ENCODE measurements around the gene DENND6B.
"Not testable (repeated sequence)": the region's sequence is repeated elsewhere in the genome, so short reads cannot be mapped to it uniquely, and the experiment has no call there.

DENND6B gene

DNA sequence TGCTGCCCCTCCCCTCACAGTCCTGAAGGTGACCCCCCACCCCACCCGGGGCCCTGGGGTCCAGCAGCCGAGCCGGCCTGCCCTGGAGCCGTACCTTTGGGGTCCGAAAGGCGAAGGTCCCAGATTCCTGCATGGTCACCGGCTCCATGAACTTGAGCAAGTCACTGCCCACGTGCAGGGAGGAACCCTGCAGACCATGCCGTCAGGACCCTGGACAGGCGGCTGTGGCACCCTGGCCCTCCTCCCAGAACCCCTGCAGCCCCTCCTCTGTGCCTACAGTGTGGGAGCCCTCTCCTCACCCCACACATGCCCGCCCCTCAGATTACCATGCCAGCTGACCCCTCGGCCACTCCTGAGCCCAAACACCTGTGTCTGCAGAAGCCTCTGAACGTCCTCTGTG is 42.3 kb downstream of the DENND6B start:
- no peak for DNase-seq

DNA sequence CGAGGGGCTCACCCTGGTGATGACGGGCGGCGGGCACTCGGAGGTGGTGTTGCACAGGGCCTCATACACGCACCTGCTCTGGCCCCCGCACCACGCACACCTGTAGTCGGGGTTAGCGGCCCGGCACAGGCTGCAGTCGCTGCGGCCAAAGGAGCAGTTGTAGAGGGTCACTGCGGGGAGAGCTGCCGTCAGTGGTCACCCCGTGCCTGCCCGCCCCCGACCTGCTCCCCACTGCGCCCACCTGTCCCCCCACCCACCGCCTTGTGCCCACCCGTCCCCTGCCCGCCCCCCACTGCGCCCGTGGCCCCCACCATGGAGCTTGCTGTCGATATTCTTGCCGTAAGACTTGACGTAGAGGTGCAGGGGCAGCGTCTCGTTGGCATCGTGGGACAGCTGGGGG is 43.0 kb downstream of the DENND6B start:
- no peak for DNase-seq

DNA sequence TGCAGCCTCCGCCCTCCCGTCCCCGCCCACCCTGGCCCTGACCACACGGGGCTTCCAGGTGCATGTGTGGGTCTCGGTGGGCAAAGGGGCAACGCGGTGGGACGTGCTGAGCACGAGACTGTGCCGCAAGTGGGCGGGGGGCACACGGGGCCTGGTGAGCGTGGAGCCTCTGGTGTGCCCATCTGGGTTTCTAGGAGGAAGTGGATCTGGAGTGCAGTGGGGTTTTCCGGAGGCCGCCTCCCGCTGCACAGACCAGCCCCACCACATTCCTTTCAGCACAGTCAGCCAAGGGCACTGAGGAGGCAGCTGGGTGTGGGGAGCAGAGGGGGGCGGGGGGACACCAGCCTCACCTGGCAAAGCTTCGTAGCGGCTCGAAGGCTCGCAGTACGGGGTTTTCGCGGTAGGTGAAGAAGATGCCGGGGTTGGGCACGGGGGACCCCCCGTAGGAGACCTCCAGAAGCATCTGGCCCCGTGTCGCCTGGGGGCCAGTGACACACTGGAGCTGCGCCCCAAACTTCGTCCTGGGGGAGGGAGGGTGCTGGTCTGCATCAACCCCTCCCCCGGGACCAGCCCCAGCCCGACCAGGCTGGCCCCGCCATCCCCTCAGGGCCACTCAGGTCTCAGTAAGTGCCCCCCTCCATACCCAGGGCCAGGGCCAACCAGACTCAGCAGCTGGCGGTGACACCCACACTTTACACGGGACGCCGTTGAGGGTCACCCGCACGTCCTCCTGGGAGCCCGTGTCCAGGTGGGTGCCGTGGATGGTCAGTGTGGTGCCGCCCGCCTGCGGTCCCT is 44.3 kb downstream of the DENND6B start:
- DNase-seq, result peak in 2 of 3 donors; percentile 38 to 51

DNA sequence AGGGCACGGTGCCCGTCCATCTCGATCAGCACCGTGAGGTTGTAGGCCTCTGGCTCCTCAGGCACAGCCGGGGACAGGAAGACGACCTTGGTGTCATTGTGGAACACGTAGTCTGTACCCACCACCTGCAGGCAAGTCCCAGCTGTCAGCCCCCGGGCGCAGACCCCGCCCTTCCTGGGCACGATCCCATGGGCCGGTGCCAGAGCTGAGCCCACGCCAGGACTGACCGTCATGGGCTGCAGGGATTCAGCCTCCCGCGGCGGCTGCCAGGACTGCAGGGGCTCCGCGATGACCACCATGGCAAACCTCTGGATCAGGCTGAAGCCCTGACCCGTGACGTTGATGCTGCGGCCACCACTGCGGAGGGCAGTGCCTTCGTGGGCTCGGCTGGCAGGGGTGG is 44.9 kb downstream of the DENND6B start:
- no peak for DNase-seq

DNA sequence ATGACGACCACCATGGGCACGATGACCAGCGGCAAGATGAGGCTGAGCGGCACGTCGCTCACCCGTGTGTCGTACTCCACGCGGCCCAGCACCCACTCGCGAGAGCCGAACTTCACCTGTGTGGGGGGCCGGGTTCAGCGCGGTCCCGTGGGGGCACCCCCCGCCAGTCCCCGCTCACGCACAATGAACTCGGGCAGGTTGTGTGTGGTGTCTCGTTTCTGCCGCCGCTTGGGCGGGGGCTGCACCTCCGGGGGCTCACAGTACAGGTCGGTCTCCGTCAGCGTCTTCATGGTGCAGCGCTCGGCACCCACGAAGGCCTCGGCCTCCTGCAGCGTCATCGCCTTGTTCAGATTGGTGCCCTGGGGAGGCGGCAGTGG is 45.4 kb downstream of the DENND6B start:
- DNase-seq, result no peak

DNA sequence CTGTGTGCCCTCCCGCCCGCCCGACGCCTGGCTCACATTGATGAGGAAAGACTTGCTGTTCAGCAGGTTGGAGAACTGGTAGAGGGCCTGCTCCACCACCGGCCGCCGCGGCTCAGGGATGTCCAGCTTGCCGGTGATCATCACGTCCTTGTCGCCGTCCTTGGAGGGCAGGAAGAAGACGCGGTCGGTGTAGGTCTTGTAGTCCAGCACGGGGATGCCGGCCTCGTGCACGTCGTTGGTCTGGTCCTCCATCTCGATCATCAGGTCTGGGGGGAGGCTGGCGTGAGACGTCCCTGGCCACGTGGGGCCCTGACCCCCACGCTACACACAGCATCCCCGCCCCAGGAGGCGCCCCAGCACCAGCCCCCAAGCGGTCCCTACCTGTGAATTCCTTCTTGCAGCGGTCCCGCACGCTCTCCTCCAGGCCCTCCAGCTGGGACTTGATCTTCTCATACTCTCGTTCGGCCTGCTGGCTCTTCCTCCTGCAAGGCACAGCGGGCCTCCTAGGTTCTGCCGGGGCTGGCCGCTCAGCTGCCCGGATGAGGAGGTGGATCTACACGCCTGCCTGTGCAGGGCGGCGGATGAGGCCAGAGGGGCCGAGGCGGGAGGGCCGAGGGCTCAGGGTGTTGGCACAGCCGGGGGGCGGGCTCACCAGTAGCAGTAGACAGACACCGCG is 46.0 kb downstream of the DENND6B start:
- DNase-seq, result no peak

DNA sequence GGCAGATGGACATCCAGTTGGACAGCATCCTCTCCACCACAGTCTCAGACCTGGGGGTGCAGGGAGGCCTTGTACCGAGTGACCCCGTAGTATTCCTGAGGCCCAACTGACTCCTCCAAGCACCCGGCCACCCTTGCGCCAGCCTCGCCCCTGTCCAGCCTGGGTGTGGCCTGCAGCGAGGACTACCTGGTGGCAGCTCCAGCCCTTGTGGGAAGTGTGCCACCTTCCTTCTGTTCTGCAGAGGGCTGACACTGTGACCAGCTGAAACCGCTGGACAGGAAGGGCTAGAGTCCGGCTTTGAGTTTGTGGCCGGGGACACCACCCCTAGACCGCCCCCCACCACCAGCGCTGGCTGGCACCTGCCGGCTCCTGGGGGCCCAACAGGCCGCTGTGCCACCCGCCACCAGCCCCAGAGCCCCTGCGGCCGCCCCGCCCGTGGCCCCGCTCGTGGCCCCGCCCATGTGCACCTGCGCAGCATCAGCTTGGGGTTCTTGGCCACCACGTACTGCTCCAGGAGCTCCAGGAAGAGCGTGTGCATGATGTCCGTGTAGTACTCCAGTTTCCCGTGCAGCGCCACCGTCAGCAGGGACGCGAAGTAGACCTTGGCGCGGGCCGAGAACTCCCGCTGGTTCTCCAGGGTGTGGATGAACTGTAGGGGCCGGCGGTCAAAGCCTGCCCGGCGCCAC is 46.6 kb downstream of the DENND6B start:
- DNase-seq, result no peak

DNA sequence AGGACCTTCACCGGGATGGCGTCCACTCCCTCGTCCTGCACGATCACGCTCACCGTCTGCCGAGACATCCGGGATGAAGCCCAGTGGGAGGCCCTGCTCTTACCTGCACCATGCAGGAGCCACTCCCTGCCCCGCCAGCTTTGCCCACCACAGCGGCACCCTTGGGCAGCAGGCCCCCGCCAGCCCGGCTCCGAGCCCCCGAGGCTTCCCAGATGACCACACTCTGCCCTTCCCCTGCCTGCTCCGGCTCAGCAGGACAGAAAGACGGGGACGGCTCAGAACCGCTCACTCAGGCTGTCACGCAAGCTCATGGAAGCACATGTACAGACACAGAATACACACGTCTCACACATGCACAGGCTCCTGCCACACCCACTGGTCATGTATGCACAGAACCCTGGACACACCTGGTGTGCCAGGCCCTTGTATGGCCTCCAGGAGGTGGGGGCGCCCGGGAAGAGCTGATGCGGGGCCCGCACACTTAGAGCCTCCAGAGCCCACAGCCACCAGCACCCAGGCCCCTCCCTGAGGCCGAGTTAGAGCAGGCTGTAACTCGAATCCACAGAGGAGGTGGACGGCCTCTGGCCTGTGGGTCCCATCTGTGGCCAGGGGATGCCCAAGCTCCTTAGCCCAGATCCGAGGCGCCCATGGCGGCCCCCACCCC is 47.7 kb downstream of the DENND6B start:
- no peak for DNase-seq

DNA sequence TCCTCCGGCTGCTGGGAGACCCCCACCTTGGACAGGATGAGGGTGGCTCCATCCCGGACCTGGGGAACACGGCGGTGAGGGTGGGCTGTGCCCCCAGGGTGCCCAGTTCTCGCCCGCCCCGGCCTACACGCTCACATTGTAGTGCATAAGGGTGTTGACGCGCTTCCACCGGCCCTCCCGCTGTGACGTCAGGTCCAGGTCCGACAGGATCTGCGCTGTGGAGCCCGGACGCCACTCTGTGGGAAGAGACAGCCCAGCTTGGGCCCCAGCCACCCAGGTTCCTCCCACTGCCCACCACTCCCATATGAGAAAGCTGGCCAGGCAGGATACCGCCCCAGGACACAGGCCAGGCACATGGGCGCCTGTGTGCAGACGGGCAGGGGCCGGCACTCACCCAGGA is 48.4 kb downstream of the DENND6B start:
- DNase-seq, result no peak

DNA sequence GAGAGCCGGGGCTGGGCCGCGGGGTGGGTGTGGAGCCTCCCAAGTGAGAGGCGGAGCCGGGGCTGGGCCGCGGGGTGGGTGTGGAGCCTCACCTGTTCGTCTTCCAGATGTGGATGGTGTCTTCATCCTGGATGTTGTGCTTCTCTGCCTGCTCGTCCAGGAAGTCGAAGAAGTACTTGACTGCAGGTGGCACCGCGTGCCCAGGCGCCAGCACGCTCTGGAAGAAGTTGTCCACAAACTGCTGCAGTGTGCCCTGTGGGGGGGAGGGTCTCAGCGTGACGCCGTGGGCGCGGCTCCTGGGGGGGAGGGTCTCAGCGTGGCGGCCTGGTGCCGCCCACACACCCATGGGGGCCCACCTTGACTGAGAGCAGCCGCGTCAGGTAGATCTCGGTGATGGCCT is 49.1 kb downstream of the DENND6B start:
- DNase-seq, result no peak

DNA sequence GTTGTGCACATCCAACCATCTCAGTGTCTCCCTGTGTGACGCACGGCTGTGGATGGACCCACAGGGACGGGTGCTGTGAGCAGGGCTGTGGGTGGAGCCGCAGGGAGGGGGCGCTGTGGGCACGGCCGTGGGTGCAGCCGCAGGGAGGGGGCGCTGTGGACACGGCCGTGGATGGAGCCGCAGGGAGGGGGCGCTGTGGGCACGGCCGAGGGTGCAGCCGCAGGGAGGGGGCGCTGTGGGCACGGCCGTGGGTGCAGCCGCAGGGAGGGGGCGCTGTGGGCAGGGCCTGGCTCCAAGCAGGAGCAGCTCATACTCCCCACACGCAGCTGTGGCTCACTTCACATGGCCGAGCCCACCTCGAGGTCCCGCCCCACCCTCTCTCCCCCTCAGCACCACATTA is 50.7 kb downstream of the DENND6B start:
- DNase-seq, result peak; percentile 74 to 93 (median 87)

DNA sequence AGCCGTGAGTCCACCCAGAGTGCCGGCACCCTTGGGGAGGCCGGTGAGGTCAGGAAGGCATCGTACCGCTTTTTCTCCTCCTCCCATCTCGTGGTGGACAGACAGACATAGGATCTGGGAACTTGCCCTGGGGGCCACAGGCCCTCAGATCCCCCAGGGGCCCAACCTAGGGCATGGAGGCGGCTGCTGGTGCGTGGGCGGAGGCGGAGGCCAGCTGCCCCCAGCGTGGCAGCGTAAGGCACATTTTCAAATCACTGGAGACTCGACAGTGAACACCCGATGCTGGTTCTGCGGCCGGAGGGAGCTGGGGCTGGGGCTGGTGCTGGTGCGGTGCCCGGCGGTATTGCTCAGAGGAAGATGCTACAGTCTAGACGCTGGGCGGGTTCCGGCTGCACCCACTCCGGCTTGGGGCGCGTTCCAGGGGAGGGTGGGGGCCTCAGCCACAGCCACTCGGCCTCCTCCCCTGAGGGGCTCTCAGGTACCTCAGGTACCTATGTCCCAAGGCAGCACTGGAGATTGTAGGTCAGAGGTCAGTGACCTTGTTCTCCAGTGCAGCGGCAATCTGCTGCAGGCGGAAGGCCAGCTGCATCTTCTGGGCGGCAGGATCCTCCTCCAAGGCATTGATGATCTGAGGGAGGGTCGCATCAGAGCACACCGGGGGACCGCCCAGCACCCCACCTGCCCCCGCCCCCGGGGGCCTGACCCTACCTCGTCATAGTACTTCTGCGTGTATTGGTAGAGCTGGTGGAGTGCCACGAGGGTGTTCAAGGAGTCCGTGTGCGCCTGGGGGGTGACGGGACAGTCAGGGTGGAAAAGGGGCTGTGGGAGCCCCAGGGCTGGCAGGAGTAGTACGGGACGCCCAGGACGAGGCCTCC is 51.4 kb downstream of the DENND6B start:
- DNase-seq, result no peak

DNA sequence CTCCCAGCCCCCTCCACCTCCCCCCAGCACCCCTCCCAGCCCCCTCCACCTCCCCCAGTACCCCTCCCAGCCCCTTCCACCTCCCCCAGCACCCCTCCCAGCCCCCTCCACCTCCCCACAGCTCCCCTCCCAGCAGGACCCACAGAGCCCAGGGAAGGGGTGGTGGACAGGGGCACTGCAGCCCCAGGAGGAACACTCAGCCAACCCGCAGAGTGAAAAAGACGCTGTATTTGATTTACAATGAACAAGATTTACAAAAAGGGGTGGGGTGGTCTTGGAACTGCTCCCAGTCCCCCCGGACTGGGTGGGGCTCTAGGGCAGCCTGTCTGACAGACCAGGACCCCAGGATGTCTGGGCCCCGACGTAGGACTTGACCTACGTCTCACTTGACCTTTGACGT is 52.0 kb downstream of the DENND6B start:
- no peak for DNase-seq

DNA sequence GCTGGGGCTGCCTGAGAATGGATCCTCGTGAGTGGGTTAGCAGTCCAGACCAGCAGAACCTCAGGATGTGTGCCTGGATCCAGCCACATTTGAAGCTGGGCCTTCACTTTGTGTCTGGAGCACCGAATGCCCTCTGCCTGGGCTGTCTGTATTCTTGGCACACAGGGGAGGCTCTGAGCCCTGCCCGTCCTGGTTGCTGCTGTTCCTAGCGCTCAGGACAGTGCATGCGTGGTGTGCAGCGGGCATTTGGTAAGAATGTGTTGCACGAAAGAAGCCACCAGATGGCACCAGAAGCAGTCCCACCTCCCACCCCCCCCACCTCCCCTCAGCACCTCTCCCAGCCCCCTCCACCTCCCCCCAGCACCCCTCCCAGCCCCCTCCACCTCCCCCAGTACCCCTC is 52.5 kb downstream of the DENND6B start:
- DNase-seq, result peak; percentile 62 to 70 (median 66)

DNA sequence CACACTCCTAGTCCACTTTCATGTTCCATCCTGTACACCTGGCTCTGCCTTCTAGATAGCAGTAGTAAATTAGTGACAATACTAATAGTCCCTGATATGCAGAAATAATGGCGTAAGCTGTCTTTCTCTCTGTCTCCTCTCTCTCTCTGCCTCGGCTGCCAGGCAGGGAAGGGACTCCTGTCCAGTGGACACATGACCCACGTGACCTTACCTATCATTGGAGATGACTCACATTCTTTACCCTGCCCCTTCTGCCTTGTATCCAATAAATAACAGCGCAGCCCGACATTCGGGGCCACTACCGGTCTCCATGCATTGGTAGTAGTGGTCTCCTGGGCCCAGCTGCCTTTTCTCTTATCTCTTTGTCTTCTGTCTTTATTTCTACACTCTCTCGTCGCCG is 53.0 kb downstream of the DENND6B start:
- not testable (repeated sequence) for DNase-seq

DNA sequence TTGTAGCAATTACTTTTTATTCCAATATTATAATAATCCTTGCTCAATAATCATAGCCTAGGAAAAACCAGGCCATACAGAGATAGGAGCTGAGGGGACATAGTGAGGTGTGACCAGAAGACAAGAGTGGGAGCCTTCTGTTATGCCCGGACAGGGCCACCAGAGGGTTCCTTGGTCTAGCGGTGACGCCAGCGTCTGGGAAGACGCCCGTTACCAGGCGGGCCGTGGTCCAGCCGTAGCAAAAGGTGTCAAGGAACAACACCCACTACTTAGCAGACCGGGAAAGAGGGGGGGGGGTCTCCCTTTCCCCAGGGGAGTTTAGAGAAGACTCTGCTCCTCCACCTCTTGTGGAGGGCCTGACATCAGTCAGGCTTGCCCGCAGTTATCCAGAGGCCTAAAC is 53.5 kb downstream of the DENND6B start:
- DNase-seq, result not testable (repeated sequence)

DNA sequence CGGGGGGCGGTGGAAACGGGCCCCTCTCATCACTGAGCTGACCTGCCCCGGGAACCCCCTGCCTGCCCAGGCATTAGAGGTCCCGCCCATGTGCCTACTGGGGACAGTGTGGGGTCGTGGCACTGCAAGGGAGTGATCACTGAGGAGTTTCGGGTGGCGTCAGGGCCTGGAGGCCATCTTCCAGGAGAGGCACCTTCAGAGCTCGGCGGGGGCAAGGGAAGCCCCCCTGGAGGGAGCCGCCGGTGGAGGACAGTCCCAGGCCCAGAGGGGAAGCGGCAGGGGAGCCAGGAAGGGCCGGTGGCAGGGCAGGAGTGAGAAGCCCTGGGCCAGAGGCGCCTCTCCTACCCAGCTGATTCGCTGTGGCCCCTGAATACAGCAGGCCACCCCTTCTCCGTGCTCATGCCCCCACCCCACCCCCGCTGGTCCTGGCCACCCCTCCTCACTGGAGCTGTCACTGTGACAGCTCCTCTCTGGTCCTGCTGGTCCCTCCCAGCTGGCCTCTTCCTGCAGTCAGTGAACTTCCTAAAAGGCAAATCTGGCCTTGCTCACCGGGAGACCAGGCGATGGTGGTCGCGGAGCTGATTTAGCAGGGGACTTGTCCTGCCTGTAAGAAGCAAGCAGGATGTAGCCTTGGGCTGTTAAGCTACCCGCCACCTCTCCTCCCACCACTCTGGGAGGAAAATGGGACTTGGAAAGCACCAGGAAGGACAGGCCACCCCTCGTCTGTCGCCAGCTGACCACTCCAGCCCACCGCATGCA is 54.6 kb downstream of the DENND6B start:
- no peak for DNase-seq

DNA sequence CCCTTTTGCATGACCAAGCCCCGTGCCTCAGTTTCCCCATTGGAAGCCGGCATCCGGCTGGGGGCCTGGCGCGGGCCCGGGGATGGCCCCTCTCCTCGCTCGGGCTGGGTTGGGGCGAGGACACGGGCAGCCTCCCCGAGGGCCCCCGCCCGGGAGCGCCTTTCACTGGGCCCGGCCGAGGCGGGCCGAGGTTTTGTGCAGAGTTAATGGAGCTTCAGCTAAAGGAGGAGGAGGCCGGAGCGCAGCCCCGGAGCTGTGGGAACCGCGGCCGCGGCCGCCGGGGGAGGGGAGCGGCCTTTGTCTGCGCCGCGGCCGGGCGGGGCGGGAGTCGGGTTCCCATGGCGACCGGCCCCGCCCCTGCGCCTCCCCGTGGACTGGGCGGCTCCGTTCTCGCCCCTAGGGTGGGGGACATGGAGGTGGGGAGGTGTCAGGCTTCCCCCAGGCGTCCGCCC is 55.3 kb downstream of the DENND6B start:
- DNase-seq, result peak; percentile 52 to 89 (median 70)

DNA sequence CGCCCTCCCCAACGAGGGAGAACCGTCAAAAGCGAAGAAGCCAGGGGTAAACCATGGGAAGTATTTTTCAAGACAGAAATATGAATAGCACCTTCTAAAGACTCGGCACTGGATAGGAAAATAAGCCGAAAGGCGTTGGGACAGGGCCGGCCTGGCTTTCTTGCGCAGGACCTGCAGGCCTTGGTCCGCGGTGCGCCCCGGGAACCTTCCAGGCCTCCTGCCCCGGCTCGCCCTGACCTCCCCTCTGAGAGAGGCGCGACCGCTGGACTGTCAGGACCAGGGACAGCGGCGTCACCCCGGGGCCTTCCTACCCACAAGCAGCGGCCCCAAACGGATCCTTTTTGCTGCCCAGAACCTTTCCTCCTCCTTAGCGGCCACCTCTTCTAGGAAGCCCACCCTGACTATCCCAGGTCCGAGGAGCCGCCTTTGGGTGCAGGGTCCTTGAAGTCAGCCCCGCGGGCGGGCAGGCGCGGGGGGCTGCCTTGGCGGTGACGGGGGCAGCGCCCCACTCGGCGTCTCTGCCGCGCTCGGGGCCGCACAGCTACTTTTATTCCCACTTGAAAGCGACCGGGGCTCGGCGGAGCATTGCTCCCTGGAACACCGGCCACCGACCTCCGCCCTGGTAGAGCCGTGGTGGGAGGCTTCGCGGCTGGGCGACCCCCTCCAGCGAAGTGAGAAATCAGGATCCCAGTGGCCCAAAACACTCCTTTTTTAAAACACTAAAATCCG is 56.0 kb downstream of the DENND6B start:
- peak; percentile 69 to 88 (median 76) for DNase-seq

DNA sequence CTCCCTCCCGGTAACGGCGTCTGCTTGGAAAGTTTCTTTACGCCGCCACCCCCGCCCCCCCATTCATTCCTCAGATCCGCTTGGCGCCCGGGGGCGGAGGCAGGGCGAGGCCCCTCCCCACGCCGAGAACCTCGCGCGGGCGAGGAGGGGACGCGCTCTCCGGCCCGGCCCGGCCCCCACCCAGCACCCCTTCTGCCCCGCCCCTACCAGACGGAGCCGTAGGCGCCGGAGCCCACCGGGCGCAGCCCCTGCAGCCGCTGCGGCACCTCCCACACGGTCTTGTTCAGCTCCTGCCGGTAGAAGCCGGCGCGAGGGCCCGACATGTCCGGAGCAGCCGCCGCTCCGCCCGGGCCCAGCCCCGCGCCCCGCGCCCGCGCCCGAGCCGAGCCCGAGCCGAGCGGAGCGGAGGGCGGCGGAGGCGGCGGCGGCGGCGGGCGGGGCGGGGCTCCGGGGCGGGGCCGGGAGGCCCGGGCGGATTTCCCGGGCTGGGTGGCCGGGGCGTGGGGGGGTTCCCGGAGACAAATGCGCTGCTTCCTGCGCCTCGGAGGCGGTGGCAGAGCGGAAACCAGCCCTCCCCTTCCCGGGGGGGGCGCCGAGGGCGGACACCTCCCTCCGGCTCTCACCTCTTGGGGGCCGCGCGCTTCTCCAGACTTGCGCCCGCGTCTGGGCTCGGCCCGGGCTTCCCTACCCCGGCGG is 56.7 kb downstream of the DENND6B start, which contains the start of gene MAPK11:
TSS of gene MAPK11 (minus strand) at position 411 of the 696 bp plus-strand sequence. CDS start at position 323, 88 bp downstream.
- peak; percentile 73 to 91 (median 81) for DNase-seq
